Astrocyte of the spinal cord (primary cell): ENCODE results near the gene PHAF1.

Experiments
- DNase-seq: peaks from one replicate; pipeline ENCODE4 v3.0.0; 2011; ENCODE audit warnings: low read depth, low spot score
- H3K4me3 ChIP-seq: 2 replicates; pipeline ENCODE4 v1.5.1; 2011; ENCODE audit warnings: low read depth, mild to moderate bottlenecking, low read length, moderate library complexity
- in situ Hi-C: cut with HindIII; loops from 2 replicates; pipeline ENCODE4 v1.10.0; 2017; ENCODE audit warnings: low sequenced_read_pairs
- TF ChIP-seq, protein P1 (sequence below): IDR thresholded peaks from 2 replicates; pipeline ENCODE4 v1.5.1; 2012; ENCODE audit warnings: low read depth, mild to moderate bottlenecking, low read length, inconsistent platforms

The PHAF1 gene

DNA sequence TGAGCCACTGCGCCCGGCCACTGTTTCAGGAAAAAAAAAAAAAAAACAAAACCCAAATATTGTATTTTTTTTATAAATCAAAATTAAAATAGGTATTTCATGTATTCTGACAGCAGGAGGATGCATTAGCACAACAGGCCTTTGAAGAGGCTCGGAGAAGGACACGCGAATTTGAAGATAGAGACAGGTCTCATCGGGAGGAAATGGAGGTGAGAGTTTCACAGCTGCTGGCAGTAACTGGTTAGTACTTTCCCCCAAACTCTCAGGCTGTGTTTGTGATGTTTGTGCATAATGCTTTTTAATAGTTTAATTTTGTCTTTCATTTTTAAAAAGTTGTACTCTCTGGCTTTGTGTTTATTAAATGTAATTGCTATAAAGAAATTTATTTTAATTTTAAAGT lies 27.6 kb upstream of the PHAF1 start:
- in situ Hi-C loops = no loop called here

DNA sequence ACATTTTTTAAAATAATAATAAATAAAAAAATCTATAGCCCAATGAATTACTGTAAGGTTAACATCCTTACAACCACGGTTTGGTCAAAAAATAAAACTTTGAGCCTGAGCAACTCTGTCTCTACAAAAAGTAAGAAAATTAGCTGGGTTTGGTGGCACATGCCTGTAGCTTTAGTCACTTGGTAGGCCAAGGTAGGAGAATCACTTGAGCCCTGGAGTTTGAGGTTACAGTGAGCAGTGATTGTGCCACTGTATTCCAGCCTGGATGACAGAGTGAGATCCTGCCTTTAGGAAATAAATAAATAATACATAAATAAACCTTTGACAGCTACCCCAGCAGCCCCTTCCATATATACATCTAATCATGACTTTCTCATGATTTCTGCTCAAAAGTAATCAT lies 26.9 kb upstream of the PHAF1 start:
- peak; percentile 17 for DNase-seq
- in situ Hi-C loops = no loop called here
- TF ChIP-seq, protein P1, sequence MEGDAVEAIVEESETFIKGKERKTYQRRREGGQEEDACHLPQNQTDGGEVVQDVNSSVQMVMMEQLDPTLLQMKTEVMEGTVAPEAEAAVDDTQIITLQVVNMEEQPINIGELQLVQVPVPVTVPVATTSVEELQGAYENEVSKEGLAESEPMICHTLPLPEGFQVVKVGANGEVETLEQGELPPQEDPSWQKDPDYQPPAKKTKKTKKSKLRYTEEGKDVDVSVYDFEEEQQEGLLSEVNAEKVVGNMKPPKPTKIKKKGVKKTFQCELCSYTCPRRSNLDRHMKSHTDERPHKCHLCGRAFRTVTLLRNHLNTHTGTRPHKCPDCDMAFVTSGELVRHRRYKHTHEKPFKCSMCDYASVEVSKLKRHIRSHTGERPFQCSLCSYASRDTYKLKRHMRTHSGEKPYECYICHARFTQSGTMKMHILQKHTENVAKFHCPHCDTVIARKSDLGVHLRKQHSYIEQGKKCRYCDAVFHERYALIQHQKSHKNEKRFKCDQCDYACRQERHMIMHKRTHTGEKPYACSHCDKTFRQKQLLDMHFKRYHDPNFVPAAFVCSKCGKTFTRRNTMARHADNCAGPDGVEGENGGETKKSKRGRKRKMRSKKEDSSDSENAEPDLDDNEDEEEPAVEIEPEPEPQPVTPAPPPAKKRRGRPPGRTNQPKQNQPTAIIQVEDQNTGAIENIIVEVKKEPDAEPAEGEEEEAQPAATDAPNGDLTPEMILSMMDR = no peak
- H3K4me3 ChIP-seq = no peak overlapping the region

More for the DNA sequence above, 27.6 kb upstream of the PHAF1 start:
- TF ChIP-seq, protein P1 = no peak
- no peak overlapping the region for H3K4me3 ChIP-seq
- no peak for DNase-seq

DNA sequence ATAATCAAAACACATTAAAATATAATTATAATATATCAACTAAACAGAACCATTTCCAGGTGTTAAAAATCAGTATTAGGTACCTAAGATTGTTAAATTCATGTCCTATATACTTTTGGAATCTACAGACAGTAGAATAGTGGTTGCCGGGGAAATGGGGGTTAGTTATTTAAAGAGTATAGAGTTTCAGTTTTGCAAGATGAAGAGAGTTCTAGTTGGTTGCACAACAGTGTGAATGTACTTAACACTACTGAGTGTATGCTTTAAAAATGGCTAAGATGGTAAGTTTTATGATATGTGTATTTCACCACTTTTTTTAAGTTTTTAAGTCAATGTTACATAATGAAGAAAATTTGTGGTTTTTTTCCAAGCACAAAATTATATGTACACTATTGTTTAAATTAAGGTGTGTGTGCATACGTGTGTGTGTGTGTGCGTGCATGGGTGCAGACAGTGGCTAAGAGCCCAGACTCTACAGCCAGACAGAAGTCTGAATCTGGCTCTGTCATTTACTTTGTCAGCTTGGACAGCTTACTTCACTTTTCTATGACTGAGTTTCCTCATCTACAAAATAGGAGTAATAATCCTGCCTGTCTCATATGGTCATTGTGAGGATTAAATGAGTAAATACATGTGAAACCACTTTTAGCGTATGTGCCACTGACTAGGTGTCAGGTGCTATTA lies 25.3 kb upstream of the PHAF1 start:
- no peak for DNase-seq
- in situ Hi-C loops = no loop called here
- H3K4me3 ChIP-seq = no peak overlapping the region
- TF ChIP-seq, protein P1 = no peak

DNA sequence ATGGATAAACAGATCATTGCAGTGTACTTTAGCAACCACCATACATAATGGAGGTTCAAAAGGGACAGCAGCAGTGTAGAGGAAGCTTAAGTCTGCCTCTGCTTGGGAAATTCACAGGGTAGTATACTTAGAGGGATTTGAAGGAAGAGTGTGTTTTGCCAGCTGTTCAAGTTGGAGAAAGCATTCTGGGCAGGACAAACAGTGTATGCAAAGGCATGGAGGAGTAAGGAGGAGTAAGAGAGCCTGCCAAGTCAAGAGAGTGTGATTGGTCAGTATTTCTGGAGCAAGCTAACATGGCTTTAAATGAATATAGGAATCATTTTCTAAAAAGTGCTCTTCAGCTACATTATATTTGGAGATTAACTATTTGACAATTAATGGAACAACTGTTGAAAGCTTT lies 22.9 kb upstream of the PHAF1 start:
- in situ Hi-C loops = no loop called here
- TF ChIP-seq, protein P1 = no peak
- no peak overlapping the region for H3K4me3 ChIP-seq
- no peak for DNase-seq

DNA sequence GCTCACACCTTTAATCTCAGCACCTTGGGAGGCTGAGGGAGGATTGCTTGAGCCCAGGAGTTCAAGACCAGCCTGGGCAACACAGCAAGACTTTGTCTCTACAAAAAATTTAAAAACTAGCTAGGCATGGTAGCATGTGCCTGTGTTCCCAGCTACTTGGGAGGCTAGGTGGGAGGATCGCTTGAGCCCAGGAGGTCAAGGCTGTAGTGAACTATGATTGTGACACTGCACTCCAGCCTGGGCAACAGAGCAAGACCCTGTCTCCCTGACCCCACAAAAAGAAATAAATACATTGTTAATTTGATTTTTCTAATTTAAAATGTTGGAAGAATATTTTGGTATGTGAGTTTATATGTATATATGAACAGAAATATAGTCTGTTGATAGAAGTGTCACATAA lies 22.4 kb upstream of the PHAF1 start:
- no peak for DNase-seq
- TF ChIP-seq, protein P1 = no peak
- in situ Hi-C loops = no loop called here
- H3K4me3 ChIP-seq = no peak overlapping the region

DNA sequence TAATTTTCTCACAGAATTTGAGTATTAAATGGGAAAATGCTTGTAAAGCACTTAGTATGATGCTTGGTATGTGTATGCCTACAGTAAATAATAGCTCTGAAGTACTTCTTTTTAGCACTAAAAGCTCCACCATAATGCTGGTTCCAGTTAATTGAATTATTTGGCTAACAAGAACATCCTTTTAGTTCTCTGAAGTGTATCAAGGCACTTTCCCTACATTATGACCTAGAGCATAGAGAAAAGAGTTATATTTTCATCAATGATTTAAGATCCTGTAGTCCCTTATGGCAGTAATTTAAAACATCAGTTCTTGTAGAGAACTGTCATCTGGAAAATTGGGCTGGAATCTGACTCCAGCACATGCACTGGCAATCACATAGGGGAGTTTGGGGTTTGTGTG lies 21.9 kb upstream of the PHAF1 start:
- no peak overlapping the region for H3K4me3 ChIP-seq
- TF ChIP-seq, protein P1 = no peak
- in situ Hi-C loops = no loop called here
- no peak for DNase-seq
